HepG2 (cell line): ENCODE data around the gene KANSL1. TPM values are rescaled to one million over a fixed set of nuclear protein-coding genes. Genes with fewer than 3 reads are reported as not detected.

Experiments
- BCL6 ChIP-seq: IDR thresholded peaks from 2 replicates; pipeline ENCODE4 v1.6.1; 2016; ENCODE audit warnings: missing genetic modification reagents, missing compliant biosample characterization
- CEBPB ChIP-seq: IDR thresholded peaks from 2 replicates; pipeline ENCODE4 v1.6.1; 2011; ENCODE audit warnings: low read depth, low read length, improper control_type of control experiment, borderline replicate concordance
- EHMT2 ChIP-seq: fragments of 200-600 bp; sonication (generic); IDR thresholded peaks from 2 replicates; pipeline ENCODE4 v1.7.0; 2017; ENCODE audit warnings: antibody characterized with exemption, low read depth, low read length, borderline replicate concordance
- FOXA1 ChIP-seq, 2 experiments: fragments of 450-650 bp in 1 of 2; sonication (generic) in 1 of 2; formaldehyde crosslinking in 1 of 2; IDR thresholded peaks; 2 replicates each; pipeline versions ENCODE4 v1.4.0 to v1.6.1; 2016 to 2020; ENCODE audit warnings: missing genetic modification reagents in 1 of 2
- FUBP1 ChIP-seq: sonication (generic); formaldehyde crosslinking; IDR thresholded peaks from 2 replicates; pipeline ENCODE4 v1.5.1; 2020; ENCODE audit warnings: missing genetic modification reagents, mild to moderate bottlenecking, borderline replicate concordance
- HMG20A ChIP-seq: IDR thresholded peaks from 2 replicates; pipeline ENCODE4 v1.6.1; 2016; ENCODE audit warnings: borderline replicate concordance
- KDM3A ChIP-seq: IDR thresholded peaks from 2 replicates; pipeline ENCODE4 v1.6.1; 2018; ENCODE audit warnings: low read depth, missing compliant biosample characterization
- KLF16 ChIP-seq, 2 experiments: sonication (generic) in 1 of 2; formaldehyde crosslinking in 1 of 2; IDR thresholded peaks; 2 replicates each; pipeline versions ENCODE4 v1.6.1 to v1.8.0; 2016 to 2023; ENCODE audit warnings: missing genetic modification reagents in 2 of 2, missing compliant biosample characterization in 1 of 2
- NR3C1 ChIP-seq: sonication (generic); formaldehyde crosslinking; IDR thresholded peaks from 2 replicates; pipeline ENCODE4 v1.4.0; 2020; ENCODE audit warnings: missing genetic modification reagents
- POGK ChIP-seq: sonication (generic); formaldehyde crosslinking; conservative IDR thresholded peaks from 2 replicates; pipeline ENCODE4 v1.8.0; 2022; ENCODE audit warnings: mild to moderate bottlenecking, moderate library complexity, missing genetic modification reagents
- RBM22 ChIP-seq: fragments of 200-400 bp; formaldehyde crosslinking; optimal IDR thresholded peaks from 2 replicates; pipeline ENCODE3; 2017; ENCODE audit warnings: mild to moderate bottlenecking, low read length, moderate library complexity
- SAP130 ChIP-seq: IDR thresholded peaks from 2 replicates; pipeline ENCODE4 v1.6.1; 2016; ENCODE audit warnings: low read depth
- SP140L ChIP-seq: sonication (generic); formaldehyde crosslinking; IDR thresholded peaks from 2 replicates; pipeline ENCODE4 v1.4.0; 2020; ENCODE audit warnings: missing genetic modification reagents, borderline replicate concordance
- TP53 ChIP-seq: sonication (generic); formaldehyde crosslinking; conservative IDR thresholded peaks from 2 replicates; pipeline ENCODE4 v1.4.0; 2020; ENCODE audit warnings: missing genetic modification reagents
- U2AF2 ChIP-seq: fragments of 200-400 bp; formaldehyde crosslinking; IDR thresholded peaks from 2 replicates; pipeline ENCODE4 v1.6.1; 2017; ENCODE audit warnings: low read depth, mild to moderate bottlenecking, low read length
- ZBTB3 ChIP-seq: sonication (generic); formaldehyde crosslinking; IDR thresholded peaks from 2 replicates; pipeline ENCODE4 v1.4.0; 2020; ENCODE audit warnings: low read depth, mild to moderate bottlenecking, moderate library complexity, missing genetic modification reagents, borderline replicate concordance
- ZBTB33 ChIP-seq: sonication (generic); formaldehyde crosslinking; IDR thresholded peaks from 2 replicates; pipeline ENCODE4 v1.4.0; 2020; ENCODE audit warnings: missing genetic modification reagents
- ZMAT5 ChIP-seq: sonication (generic); formaldehyde crosslinking; IDR thresholded peaks from 2 replicates; pipeline ENCODE4 v1.5.0; 2020; ENCODE audit warnings: mild to moderate bottlenecking, low read depth, missing genetic modification reagents, borderline replicate concordance
- ZNF296 ChIP-seq: sonication (generic); formaldehyde crosslinking; conservative IDR thresholded peaks from 2 replicates; pipeline ENCODE4 v1.5.0; 2020; ENCODE audit warnings: mild to moderate bottlenecking, missing genetic modification reagents
- ZNF414 ChIP-seq: sonication (generic); formaldehyde crosslinking; IDR thresholded peaks from 2 replicates; pipeline ENCODE4 v1.5.0; 2020; ENCODE audit warnings: missing genetic modification reagents
- ZNF484 ChIP-seq: sonication (generic); formaldehyde crosslinking; IDR thresholded peaks from 2 replicates; pipeline ENCODE4 v1.5.1; 2020; ENCODE audit warnings: mild to moderate bottlenecking, low read depth, missing genetic modification reagents, borderline replicate concordance
- ZNF772 ChIP-seq: sonication (generic); formaldehyde crosslinking; IDR thresholded peaks from 2 replicates; pipeline ENCODE4 v1.5.0; 2020; ENCODE audit warnings: mild to moderate bottlenecking, missing genetic modification reagents
- ZNF816 ChIP-seq: sonication (generic); formaldehyde crosslinking; IDR thresholded peaks from 2 replicates; pipeline ENCODE4 v1.8.0; 2022; ENCODE audit warnings: missing genetic modification reagents, mild to moderate bottlenecking, borderline replicate concordance
- polyA plus RNA-seq, 8 experiments: library from polyadenylated mRNA; depleted of rRNA in 3 of 8; stranded (reverse) in 7 of 8; unstranded in 1 of 8; fragments of >200 nt; fragmentation: Illumina TruSeq in 4 of 8; extraction: Trizol in 4 of 8; gene quantifications; 2 replicates each; pipeline versions ENCODE4 v1.2.1 to v1.2.3, GENCODE V29; 2011 to 2016; ENCODE audit warnings: low read depth in 4 of 8, missing spikeins in 1 of 8, mixed read lengths in 1 of 8; ENCODE audit not compliant: insufficient read depth in 1 of 8
- total RNA-seq, 5 experiments: library from RNA; depleted of rRNA; stranded (reverse); fragments of >200 nt; fragmentation: Illumina TruSeq; extraction: Trizol; gene quantifications; 2 replicates each; pipeline ENCODE4 v1.2.3, GENCODE V29; 2016; ENCODE audit warnings: low read depth in 1 of 5

KANSL1 gene
- total and polyA plus RNA-seq, 2 of the 13 experiments (the other 11 are each of a cell fraction or from before 2014, with no cell fraction given), result 24.0 to 59.6 TPM

- TF ChIP-seq ZNF296 (CRISPR knock-in tag) (no peak), KDM3A (no peak), U2AF2 (no peak), ZNF772 (CRISPR knock-in tag) (no peak), POGK (CRISPR knock-in tag) (no peak), ZBTB33 (peak; percentile 92), FOXA1 (IDR thresholded peaks at IDR 0.05) (no peak), FOXA1 (CRISPR knock-in tag; IDR thresholded peaks at IDR 0.05) (peak; percentile 47; the same call in 1 of the 2 replicates), KLF16 (CRISPR knock-in tag; IDR thresholded peaks at IDR 0.05) (peak in 1 of 2 experiments; percentile 46; a peak in 1 of 4 replicates), EHMT2 (no peak), SP140L (no peak), HMG20A (no peak; the same call in 1 of the 2 replicates), TP53 (no peak), ZNF816 (CRISPR knock-in tag) (no peak), CEBPB (peak; percentile 53; the same call in 1 of the 2 replicates), ZNF414 (no peak), ZNF484 (CRISPR knock-in tag) (no peak), ZBTB3 (CRISPR knock-in tag) (no peak), SAP130 (CRISPR knock-in tag) (no peak), BCL6 (peak; percentile 34; the same call in 1 of the 2 replicates), NR3C1 (no peak), ZMAT5 (CRISPR knock-in tag) (no peak), FUBP1 (CRISPR knock-in tag) (no peak), RBM22 (peak; percentile 55)
Measured at GRCh38 chr17:46167826-46168569, 25.2 kb downstream of the KANSL1 start (continued).
